GM23338 (cell line): ENCODE measurements around the gene UGT8. TPM values are rescaled to one million over a fixed set of nuclear protein-coding genes. Genes with fewer than 3 reads are reported as not detected.

Experiments
- CREB1 ChIP-seq: fragments of 250-450 bp; sonication (Bioruptor Pico); IDR thresholded peaks from 2 replicates; pipeline ENCODE4 v1.5.0; 2020; ENCODE audit warnings: low read depth, mild to moderate bottlenecking, moderate library complexity
- ETS1 ChIP-seq: IDR thresholded peaks from 2 replicates; pipeline ENCODE4 v1.6.1; 2016; ENCODE audit warnings: antibody characterized with exemption
- JUNB ChIP-seq: IDR thresholded peaks from one replicate; pipeline ENCODE4 v1.6.1; 2016; ENCODE audit warnings: antibody characterized with exemption; ENCODE audit not compliant: unreplicated experiment
- NANOG ChIP-seq: IDR thresholded peaks from 2 replicates; pipeline ENCODE4 v1.6.1; 2016; ENCODE audit warnings: antibody characterized with exemption, borderline replicate concordance
- REST ChIP-seq: IDR thresholded peaks from one replicate; pipeline ENCODE4 v1.6.1; 2018; ENCODE audit warnings: antibody characterized with exemption; ENCODE audit not compliant: unreplicated experiment
- ZNF114 ChIP-seq: fragments of 250-450 bp; sonication (Bioruptor Pico); IDR thresholded peaks from 2 replicates; pipeline ENCODE4 v1.5.0; 2020; ENCODE audit warnings: mild to moderate bottlenecking, moderate library complexity
- polyA plus RNA-seq: library from polyadenylated mRNA; unstranded; fragments of >200 nt; fragmentation: Nextera tagmentation; extraction: Ambion mirVana; gene quantifications from 2 replicates; pipeline ENCODE4 v1.2.1, GENCODE V29; 2016
- total RNA-seq: library from RNA; depleted of rRNA; stranded (reverse); fragments of >200 nt; shearing (Covaris generic); gene quantifications from 2 replicates; pipeline ENCODE4 v1.2.3, GENCODE V29; 2014
- TF ChIP-seq, protein P1 (sequence below): fragments of 250-450 bp; sonication (Bioruptor Pico); IDR thresholded peaks from 2 replicates; pipeline ENCODE4 v1.5.0; 2020; ENCODE audit warnings: mild to moderate bottlenecking, moderate library complexity

UGT8 gene
- total and polyA plus RNA-seq, 2 experiments from 2014 or later: 14.9 to 39.0 TPM

DNA sequence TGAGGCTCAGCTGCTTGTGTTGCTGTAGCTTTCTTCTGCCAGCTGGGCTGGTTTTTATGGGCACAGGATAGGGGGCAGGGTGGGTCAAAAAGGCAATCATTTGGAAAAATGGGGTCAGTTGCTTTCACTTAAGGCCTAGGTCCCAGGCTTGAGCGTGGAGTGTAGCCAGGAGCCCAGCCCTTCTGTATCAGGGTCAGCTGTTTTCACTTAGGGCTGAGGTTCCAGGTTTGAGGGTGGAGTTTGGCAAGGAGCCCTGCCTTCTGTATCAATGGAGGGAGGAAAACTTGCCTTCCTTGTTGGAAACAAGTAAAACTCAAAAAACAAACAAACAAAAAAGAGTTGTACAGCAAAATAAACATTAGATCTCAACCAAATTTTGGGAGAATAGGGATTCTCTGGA lies 37.0 kb upstream of the UGT8 start (continued):
- TF ChIP-seq, protein P1, sequence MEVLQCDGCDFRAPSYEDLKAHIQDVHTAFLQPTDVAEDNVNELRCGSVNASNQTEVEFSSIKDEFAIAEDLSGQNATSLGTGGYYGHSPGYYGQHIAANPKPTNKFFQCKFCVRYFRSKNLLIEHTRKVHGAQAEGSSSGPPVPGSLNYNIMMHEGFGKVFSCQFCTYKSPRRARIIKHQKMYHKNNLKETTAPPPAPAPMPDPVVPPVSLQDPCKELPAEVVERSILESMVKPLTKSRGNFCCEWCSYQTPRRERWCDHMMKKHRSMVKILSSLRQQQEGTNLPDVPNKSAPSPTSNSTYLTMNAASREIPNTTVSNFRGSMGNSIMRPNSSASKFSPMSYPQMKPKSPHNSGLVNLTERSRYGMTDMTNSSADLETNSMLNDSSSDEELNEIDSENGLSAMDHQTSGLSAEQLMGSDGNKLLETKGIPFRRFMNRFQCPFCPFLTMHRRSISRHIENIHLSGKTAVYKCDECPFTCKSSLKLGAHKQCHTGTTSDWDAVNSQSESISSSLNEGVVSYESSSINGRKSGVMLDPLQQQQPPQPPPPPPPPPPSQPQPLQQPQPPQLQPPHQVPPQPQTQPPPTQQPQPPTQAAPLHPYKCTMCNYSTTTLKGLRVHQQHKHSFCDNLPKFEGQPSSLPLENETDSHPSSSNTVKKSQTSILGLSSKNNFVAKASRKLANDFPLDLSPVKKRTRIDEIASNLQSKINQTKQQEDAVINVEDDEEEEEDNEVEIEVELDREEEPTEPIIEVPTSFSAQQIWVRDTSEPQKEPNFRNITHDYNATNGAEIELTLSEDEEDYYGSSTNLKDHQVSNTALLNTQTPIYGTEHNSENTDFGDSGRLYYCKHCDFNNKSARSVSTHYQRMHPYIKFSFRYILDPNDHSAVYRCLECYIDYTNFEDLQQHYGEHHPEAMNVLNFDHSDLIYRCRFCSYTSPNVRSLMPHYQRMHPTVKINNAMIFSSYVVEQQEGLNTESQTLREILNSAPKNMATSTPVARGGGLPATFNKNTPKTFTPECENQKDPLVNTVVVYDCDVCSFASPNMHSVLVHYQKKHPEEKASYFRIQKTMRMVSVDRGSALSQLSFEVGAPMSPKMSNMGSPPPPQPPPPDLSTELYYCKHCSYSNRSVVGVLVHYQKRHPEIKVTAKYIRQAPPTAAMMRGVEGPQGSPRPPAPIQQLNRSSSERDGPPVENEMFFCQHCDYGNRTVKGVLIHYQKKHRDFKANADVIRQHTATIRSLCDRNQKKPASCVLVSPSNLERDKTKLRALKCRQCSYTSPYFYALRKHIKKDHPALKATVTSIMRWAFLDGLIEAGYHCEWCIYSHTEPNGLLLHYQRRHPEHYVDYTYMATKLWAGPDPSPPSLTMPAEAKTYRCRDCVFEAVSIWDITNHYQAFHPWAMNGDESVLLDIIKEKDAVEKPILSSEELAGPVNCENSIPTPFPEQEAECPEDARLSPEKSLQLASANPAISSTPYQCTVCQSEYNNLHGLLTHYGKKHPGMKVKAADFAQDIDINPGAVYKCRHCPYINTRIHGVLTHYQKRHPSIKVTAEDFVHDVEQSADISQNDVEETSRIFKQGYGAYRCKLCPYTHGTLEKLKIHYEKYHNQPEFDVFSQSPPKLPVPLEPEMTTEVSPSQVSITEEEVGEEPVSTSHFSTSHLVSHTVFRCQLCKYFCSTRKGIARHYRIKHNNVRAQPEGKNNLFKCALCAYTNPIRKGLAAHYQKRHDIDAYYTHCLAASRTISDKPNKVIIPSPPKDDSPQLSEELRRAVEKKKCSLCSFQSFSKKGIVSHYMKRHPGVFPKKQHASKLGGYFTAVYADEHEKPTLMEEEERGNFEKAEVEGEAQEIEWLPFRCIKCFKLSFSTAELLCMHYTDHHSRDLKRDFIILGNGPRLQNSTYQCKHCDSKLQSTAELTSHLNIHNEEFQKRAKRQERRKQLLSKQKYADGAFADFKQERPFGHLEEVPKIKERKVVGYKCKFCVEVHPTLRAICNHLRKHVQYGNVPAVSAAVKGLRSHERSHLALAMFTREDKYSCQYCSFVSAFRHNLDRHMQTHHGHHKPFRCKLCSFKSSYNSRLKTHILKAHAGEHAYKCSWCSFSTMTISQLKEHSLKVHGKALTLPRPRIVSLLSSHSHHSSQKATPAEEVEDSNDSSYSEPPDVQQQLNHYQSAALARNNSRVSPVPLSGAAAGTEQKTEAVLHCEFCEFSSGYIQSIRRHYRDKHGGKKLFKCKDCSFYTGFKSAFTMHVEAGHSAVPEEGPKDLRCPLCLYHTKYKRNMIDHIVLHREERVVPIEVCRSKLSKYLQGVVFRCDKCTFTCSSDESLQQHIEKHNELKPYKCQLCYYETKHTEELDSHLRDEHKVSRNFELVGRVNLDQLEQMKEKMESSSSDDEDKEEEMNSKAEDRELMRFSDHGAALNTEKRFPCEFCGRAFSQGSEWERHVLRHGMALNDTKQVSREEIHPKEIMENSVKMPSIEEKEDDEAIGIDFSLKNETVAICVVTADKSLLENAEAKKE: no peak
- TF ChIP-seq JUNB: no peak
- TF ChIP-seq ETS1: no peak
- TF ChIP-seq NANOG: no peak
- no peak for TF ChIP-seq REST
- no peak for TF ChIP-seq CREB1 (CRISPR knock-in tag)
- TF ChIP-seq ZNF114: no peak
